Adrenal gland (tissue), 12 donors: ENCODE results near the gene TOMM22. TPM values are rescaled to one million over a fixed set of nuclear protein-coding genes. Genes with fewer than 3 reads are reported as not detected.

Experiments used
- DNase-seq, 7 donors: peaks; one replicate each; pipeline ENCODE4 v3.0.0-alpha.2; 2019 to 2020
- H3K27ac ChIP-seq, 5 donors: fragments of 200-600 bp; sonication (generic) in 4 of 5; 1 replicate in 3 of 5; 2 replicates in 2 of 5; pipeline versions ENCODE4 v1.5.1 to v1.8.0; 2016 to 2020; ENCODE audit warnings: mild to moderate bottlenecking in 1 of 5
- H3K27me3 ChIP-seq: fragments of 200-600 bp; 2 replicates; pipeline ENCODE4 v1.8.0; 2021
- H3K36me3 ChIP-seq, 2 donors: fragments of 200-600 bp; replicated peaks in 1 of 2; 1 replicate in 1 of 2; 2 replicates in 1 of 2; pipeline versions ENCODE4 v1.5.1 to v1.8.0; 2018 to 2022
- H3K4me1 ChIP-seq, 2 donors: fragments of 200-600 bp; replicated peaks in 1 of 2; 1 replicate in 1 of 2; 2 replicates in 1 of 2; pipeline versions ENCODE4 v1.5.1 to v1.8.0; 2018 to 2021
- H3K4me3 ChIP-seq, 4 donors: fragments of 200-600 bp; sonication (generic) in 3 of 4; one replicate each; pipeline ENCODE4 v1.5.1; 2016 to 2018
- H3K9me3 ChIP-seq, 3 donors: fragments of 200-600 bp; sonication (generic) in 1 of 3; replicated peaks in 1 of 3; 1 replicate in 2 of 3; 2 replicates in 1 of 3; pipeline versions ENCODE4 v1.5.1 to v1.8.0; 2016 to 2021
- POLR2A ChIP-seq, 2 donors: fragments of 450-650 bp; IDR thresholded peaks; one replicate each; pipeline ENCODE4 v1.6.1; 2017; ENCODE audit warnings: antibody characterized with exemption in 2 of 2, mild to moderate bottlenecking in 2 of 2, moderate library complexity in 1 of 2
- WGBS, 4 donors: extraction: QIAGEN DNeasy Blood & Tissue Kit in 2 of 4; methylation state at CpG; one replicate each; pipeline versions ENCODE4 v1.1.5 to v1.1.7; 2013 to 2017; 5-methylcytosine and 5-hydroxymethylcytosine counted together
- intact Hi-C, 2 donors: fragments of 100-400 bp; cut with DNase I; formaldehyde crosslinking; loops; one replicate each; pipeline versions ENCODE4 v1.14.1 to v1.15.0; 2022 to 2023
- polyA plus RNA-seq, 3 donors: library from polyadenylated mRNA; stranded (reverse); fragments of 200-250 nt in 2 of 3; fragments of 350-450 nt in 1 of 3; fragmentation: Illumina TruSeq in 1 of 3; extraction: RNeasy Lipid Tissue Mini Kit (QIAGEN cat#74804) in 1 of 3; gene quantifications; one replicate each; pipeline ENCODE4 v1.2.3, GENCODE V29; 2013 to 2014
- total RNA-seq, 9 donors: library from RNA; depleted of rRNA in 4 of 9; stranded (reverse); fragments of >200 nt in 4 of 9; fragments of 120-200 nt in 1 of 9; fragmentation: NEBNext Ultra II Directional in 1 of 9; extraction: Animal tissue kit (Norgen Biotek cat#: 25700) in 1 of 9; gene quantifications; one replicate each; pipeline versions ENCODE4 v1.1.0 to v1.2.4, GENCODE V29; 2013 to 2023
- TF ChIP-seq, protein P1 (sequence below), 6 experiments: fragments of 450-650 bp in 4 of 6; fragments of 200-600 bp in 2 of 6; sonication (generic) in 1 of 6; IDR thresholded peaks; 1 replicate in 5 of 6; 2 replicates in 1 of 6; pipeline versions ENCODE4 v1.5.1 to v1.8.0; 2016 to 2021; ENCODE audit warnings: antibody characterized with exemption in 6 of 6, mild to moderate bottlenecking in 2 of 6, moderate library complexity in 1 of 6
- donor health status: healthy with polysubstance abuse.
- donor health status: Bipolar disorder and iron deficiency.
- donor health status: DM: yes; HTN: yes; CAD: no.
- donor health status: DM: no; HTN: no; CAD: no.
- donor health status: DM: no; HTN: no; CAD: no.
- donor health status: DM: yes; HTN: yes; CAD: no.

The TOMM22 gene
- total and polyA plus RNA-seq, 12 donors: 16.9 to 86.3 (median 55.3) TPM

- Histone ChIP-seq H3K9me3 (no peaks in the 10 kb centered on the region), H3K36me3 (peaks cover 0 to 58% of the 10 kb centered on the region in 2 donors), H3K4me3 (no peak overlapping the region), H3K27ac (no peak overlapping the region), H3K27me3 (no peaks in the 10 kb centered on the region), H3K4me1 (peaks cover 5% of the 10 kb centered on the region in 2 donors)
- DNase-seq: no peak
- 80 to 90% (median 83%) methylated on average over 1 of the region's 1 CpG for WGBS, 4 donors
- no peak for TF ChIP-seq POLR2A (IDR thresholded peaks at IDR 0.05)
- TF ChIP-seq, protein P1, sequence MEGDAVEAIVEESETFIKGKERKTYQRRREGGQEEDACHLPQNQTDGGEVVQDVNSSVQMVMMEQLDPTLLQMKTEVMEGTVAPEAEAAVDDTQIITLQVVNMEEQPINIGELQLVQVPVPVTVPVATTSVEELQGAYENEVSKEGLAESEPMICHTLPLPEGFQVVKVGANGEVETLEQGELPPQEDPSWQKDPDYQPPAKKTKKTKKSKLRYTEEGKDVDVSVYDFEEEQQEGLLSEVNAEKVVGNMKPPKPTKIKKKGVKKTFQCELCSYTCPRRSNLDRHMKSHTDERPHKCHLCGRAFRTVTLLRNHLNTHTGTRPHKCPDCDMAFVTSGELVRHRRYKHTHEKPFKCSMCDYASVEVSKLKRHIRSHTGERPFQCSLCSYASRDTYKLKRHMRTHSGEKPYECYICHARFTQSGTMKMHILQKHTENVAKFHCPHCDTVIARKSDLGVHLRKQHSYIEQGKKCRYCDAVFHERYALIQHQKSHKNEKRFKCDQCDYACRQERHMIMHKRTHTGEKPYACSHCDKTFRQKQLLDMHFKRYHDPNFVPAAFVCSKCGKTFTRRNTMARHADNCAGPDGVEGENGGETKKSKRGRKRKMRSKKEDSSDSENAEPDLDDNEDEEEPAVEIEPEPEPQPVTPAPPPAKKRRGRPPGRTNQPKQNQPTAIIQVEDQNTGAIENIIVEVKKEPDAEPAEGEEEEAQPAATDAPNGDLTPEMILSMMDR (IDR thresholded peaks at IDR 0.05): no peak
- intact Hi-C loops: no loop called here
Observed at GRCh38 chr22:38685761-38686160, 4.0 kb downstream of the TOMM22 start.

DNA sequence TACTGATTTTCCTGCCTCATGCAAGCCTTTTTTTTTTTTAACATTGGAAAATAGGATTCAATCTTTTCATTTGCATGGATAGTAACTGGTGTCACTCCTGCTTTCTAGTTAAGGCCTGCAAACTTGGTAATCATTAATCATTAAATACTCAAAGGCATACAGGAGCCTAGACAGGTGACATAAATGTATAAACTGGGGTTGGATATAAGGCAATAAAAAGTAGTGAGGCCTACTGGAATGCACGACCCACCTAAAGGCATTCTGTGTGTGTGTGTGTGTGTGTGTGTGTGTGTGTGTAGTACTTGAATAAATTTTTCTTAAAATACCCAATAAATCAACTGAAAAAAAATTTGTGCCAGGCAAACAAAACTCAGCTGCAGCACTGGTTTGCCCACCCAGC lies 7.9 kb downstream of the TOMM22 start:
- Histone ChIP-seq H3K27me3 (no peaks in the 10 kb centered on the region), H3K36me3 (peaks cover 0 to 54% of the 10 kb centered on the region in 2 donors), H3K4me1 (no peaks in the 10 kb centered on the region), H3K9me3 (no peaks in the 10 kb centered on the region), H3K4me3 (no peak overlapping the region), H3K27ac (no peak overlapping the region)
- no peak for DNase-seq
- WGBS, 4 donors: 67 to 81% (median 75%) methylated on average over 1 of the region's 1 CpG
- intact Hi-C loops: no loop called here
- TF ChIP-seq, protein P1 (IDR thresholded peaks at IDR 0.05): no peak
- no peak for TF ChIP-seq POLR2A (IDR thresholded peaks at IDR 0.05)

DNA sequence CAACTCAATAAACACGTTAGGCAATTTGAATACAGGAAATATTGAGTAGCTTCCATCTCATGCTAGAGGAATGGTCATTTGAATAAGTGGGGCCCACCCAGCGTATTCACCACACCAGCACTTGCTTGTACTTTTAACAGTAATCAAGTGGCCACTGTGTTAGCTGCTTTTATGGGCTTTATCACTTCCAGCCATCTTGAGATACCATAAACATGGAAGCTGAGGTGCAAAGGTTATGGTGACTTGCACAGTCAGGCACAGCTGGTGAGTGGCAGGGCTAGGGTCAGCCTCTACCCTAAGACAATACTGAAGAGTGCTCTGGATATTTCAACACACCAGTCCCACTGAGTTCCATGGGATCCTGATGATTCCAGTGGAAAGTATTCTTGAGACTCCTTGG lies 12.3 kb downstream of the TOMM22 start:
- H3K9me3 ChIP-seq: no peaks in the 10 kb centered on the region
- H3K27ac ChIP-seq: no peak overlapping the region
- no peak for TF ChIP-seq POLR2A (IDR thresholded peaks at IDR 0.05)
- TF ChIP-seq, protein P1 (IDR thresholded peaks at IDR 0.05): no peak
- H3K27me3 ChIP-seq: no peaks in the 10 kb centered on the region
- WGBS, 4 donors: 85 to 97% (median 88%) methylated on average over 2 of the region's 2 CpGs
- no peak overlapping the region for H3K4me3 ChIP-seq
- intact Hi-C loops: no loop called here
- DNase-seq: no peak
- H3K4me1 ChIP-seq: peaks cover 18 to 34% of the 10 kb centered on the region in 2 donors
- H3K36me3 ChIP-seq: peaks cover 0 to 13% of the 10 kb centered on the region in 2 donors

DNA sequence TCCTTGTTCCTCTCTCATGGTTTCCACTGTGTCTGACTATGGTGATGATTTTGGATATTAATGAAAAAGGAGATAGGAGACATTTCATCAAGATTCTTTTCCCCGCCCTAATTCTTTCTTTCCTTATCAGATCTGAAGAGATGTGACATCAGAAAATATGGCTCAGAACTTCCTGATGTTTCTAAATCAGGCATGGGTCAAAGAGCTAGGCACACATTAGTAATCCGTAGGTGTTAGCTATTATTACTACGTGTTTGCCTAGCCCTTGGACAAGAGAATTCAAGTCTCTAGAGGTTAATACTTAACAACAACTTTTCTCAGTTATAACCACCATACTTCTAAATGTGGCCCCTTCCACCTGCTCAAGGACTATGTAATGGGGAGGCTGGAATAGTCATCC lies 13.2 kb downstream of the TOMM22 start:
- intact Hi-C loops: no loop called here

More for the DNA sequence above, 13.2 kb downstream of the TOMM22 start:
- no peak for DNase-seq
- Histone ChIP-seq H3K4me3 (no peak overlapping the region), H3K9me3 (no peaks in the 10 kb centered on the region), H3K4me1 (peaks cover 18 to 43% of the 10 kb centered on the region in 2 donors), H3K27ac (no peak overlapping the region), H3K36me3 (peaks cover 0 to 8% of the 10 kb centered on the region in 2 donors), H3K27me3 (no peaks in the 10 kb centered on the region)
- TF ChIP-seq, protein P1 (IDR thresholded peaks at IDR 0.05): no peak
- TF ChIP-seq POLR2A (IDR thresholded peaks at IDR 0.05): no peak
- 65 to 74% (median 67%) methylated on average over 3 of the region's 3 CpGs for WGBS, 4 donors
